RWPE1 (cell line): Measurements from ENCODE around the gene DDX27.
A peak's percentile ranks its signal among the peaks of the same experiment; 100 is the strongest.
"Not testable (repeated sequence)": the region's sequence is repeated elsewhere in the genome, so short reads cannot be mapped to it uniquely, and the experiment has no call there.

Source experiments
- CTCF ChIA-PET: fragments of 350-600 bp; sonication (Branson Sonifier 250); formaldehyde crosslinking; extraction: SDS; loops from one replicate; lab custom pipeline; 2021; lab: Yijun Ruan, JAX
- POLR2A ChIA-PET: fragments of 400-600 bp; formaldehyde crosslinking; extraction: SDS; loops from one replicate; lab custom pipeline; 2020; ENCODE audit warnings: antibody characterized with exemption; ENCODE audit not compliant: low non-redundant PET; lab: Yijun Ruan, JAX
- DNase-seq: peaks from one replicate; pipeline ENCODE4 v3.0.0; 2012; ENCODE audit warnings: low spot score
- H3K27ac ChIP-seq: fragments of 450-650 bp; 2 replicates; pipeline ENCODE4 v1.5.1; 2017
- CTCF ChIP-seq: fragments of 450-650 bp; conservative IDR thresholded peaks from 2 replicates; pipeline ENCODE4 v1.5.1; 2017; ENCODE audit warnings: low read depth, mild to moderate bottlenecking

DDX27 gene

GRCh38 chr20:49216991-49217578 is 2.1 kb upstream of the DDX27 start:
- ChIA-PET CTCF (interaction anchor here (0.5 to 2.8 kb wide), 39 partner anchors 9 to 1961 kb away, joined by 3 to 41 read pairs (median 3); no protein-coding TSS in a partner anchor), POLR2A (interaction anchor here (0.6 to 0.8 kb wide), 3 partner anchors 21 to 85 kb away, joined by 3 to 7 read pairs (median 4); no protein-coding TSS in a partner anchor)
- DNase-seq = peak; percentile 89
- peak overlapping the region; percentile 23; the same call in 1 of the 2 replicates for H3K27ac ChIP-seq
- TF ChIP-seq CTCF = peak; percentile 98

GRCh38 chr20:49218739-49219090 is 501 bp upstream of the DDX27 start:
- DNase-seq = not testable (repeated sequence)
- POLR2A ChIA-PET = interaction anchor here (0.7 kb wide), 2 partner anchors 37 to 100 kb away, joined by 6 to 7 read pairs; no protein-coding TSS in a partner anchor
- H3K27ac ChIP-seq = peak overlapping the region; percentile 78
- CTCF ChIA-PET = interaction anchor here (0.6 to 1.0 kb wide), 5 partner anchors 46 to 387 kb away, joined by 3 to 9 read pairs (median 8); no protein-coding TSS in a partner anchor

- peak overlapping the region; percentile 78 for H3K27ac ChIP-seq
- CTCF ChIA-PET = no interaction called here
- no peak for TF ChIP-seq CTCF
- no peak for DNase-seq
- POLR2A ChIA-PET = interaction anchor here (0.5 to 0.6 kb wide), 3 partner anchors 59 to 92 kb away, joined by 3 to 4 read pairs (median 3); no protein-coding TSS in a partner anchor
These were observed 962 bp downstream of the DDX27 start for GRCh38 chr20:49219924-49220831.

- CTCF ChIA-PET = interaction anchor here (0.6 kb wide), 1 partner anchor 86 kb away, joined by 3 read pairs; no protein-coding TSS in a partner anchor
- POLR2A ChIA-PET = no interaction called here
- H3K27ac ChIP-seq = no peak overlapping the region
- DNase-seq = no peak
- no peak for TF ChIP-seq CTCF
These were observed 6.7 kb downstream of the DDX27 start for GRCh38 chr20:49225896-49226295.

- POLR2A ChIA-PET = interaction anchor here (0.7 kb wide), 1 partner anchor 49 kb away, joined by 3 read pairs; the partner anchor contains the start of gene ZNFX1
- TF ChIP-seq CTCF = no peak
- no peak overlapping the region for H3K27ac ChIP-seq
- CTCF ChIA-PET = interaction anchor here (0.7 kb wide), 1 partner anchor 47 kb away, joined by 3 read pairs; no protein-coding TSS in a partner anchor
- DNase-seq = no peak
These were observed 9.5 kb downstream of the DDX27 start for GRCh38 chr20:49228676-49229075.

GRCh38 chr20:49229381-49229780 is 10.2 kb downstream of the DDX27 start:
- CTCF ChIA-PET = interaction anchor here (0.6 kb wide), 1 partner anchor 298 kb away, joined by 5 read pairs; no protein-coding TSS in a partner anchor

More at GRCh38 chr20:49229381-49229780, 10.2 kb downstream of the DDX27 start:
- H3K27ac ChIP-seq = no peak overlapping the region
- DNase-seq = no peak
- TF ChIP-seq CTCF = no peak
- POLR2A ChIA-PET = no interaction called here
